NB4 (cell line): Measurements from ENCODE around the gene INAFM1.
A peak's percentile ranks its signal among the peaks of the same experiment; 100 is the strongest.

Experiments used
- DNase-seq: peaks from one replicate; pipeline ENCODE4 v3.0.0; 2010; ENCODE audit warnings: low read depth
- H3K4me3 ChIP-seq: one replicate; pipeline ENCODE4 v1.5.1; 2011; ENCODE audit warnings: mild to moderate bottlenecking, low read depth, low read length, moderate library complexity
- MAX ChIP-seq: IDR thresholded peaks from 2 replicates; pipeline ENCODE4 v1.6.1; 2011; ENCODE audit warnings: low read depth, low read length
- MYC ChIP-seq: IDR thresholded peaks from 2 replicates; pipeline ENCODE4 v1.6.1; 2011; ENCODE audit warnings: low read depth, low read length
- POLR2A ChIP-seq: IDR thresholded peaks from 2 replicates; pipeline ENCODE4 v1.6.1; 2011; ENCODE audit warnings: mild to moderate bottlenecking; ENCODE audit not compliant: insufficient read length; ENCODE audit errors: extremely low read depth
- TF ChIP-seq, protein P1 (sequence below): IDR thresholded peaks from one replicate; pipeline ENCODE4 v1.5.1; 2012; ENCODE audit warnings: low read depth, low read length

Gene INAFM1

GRCh38 chr19:47324502-47324901 lies 49.8 kb downstream of the INAFM1 start:
- TF ChIP-seq MAX (peak; percentile 67; the same call in 1 of the 2 replicates), MYC (no peak), POLR2A (no peak)
- TF ChIP-seq, protein P1, sequence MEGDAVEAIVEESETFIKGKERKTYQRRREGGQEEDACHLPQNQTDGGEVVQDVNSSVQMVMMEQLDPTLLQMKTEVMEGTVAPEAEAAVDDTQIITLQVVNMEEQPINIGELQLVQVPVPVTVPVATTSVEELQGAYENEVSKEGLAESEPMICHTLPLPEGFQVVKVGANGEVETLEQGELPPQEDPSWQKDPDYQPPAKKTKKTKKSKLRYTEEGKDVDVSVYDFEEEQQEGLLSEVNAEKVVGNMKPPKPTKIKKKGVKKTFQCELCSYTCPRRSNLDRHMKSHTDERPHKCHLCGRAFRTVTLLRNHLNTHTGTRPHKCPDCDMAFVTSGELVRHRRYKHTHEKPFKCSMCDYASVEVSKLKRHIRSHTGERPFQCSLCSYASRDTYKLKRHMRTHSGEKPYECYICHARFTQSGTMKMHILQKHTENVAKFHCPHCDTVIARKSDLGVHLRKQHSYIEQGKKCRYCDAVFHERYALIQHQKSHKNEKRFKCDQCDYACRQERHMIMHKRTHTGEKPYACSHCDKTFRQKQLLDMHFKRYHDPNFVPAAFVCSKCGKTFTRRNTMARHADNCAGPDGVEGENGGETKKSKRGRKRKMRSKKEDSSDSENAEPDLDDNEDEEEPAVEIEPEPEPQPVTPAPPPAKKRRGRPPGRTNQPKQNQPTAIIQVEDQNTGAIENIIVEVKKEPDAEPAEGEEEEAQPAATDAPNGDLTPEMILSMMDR: no peak
- DNase-seq: peak; percentile 92
- H3K4me3 ChIP-seq: no peak overlapping the region
